ENCODE measurements around the gene RAC3. TPM values are rescaled to one million over a fixed set of nuclear protein-coding genes. Genes with fewer than 3 reads are reported as not detected.
A peak's percentile ranks its signal among the peaks of the same experiment; 100 is the strongest.

Gene RAC3
- total and polyA plus RNA-seq, 2 donors: 5.9 to 10.4 TPM

DNA sequence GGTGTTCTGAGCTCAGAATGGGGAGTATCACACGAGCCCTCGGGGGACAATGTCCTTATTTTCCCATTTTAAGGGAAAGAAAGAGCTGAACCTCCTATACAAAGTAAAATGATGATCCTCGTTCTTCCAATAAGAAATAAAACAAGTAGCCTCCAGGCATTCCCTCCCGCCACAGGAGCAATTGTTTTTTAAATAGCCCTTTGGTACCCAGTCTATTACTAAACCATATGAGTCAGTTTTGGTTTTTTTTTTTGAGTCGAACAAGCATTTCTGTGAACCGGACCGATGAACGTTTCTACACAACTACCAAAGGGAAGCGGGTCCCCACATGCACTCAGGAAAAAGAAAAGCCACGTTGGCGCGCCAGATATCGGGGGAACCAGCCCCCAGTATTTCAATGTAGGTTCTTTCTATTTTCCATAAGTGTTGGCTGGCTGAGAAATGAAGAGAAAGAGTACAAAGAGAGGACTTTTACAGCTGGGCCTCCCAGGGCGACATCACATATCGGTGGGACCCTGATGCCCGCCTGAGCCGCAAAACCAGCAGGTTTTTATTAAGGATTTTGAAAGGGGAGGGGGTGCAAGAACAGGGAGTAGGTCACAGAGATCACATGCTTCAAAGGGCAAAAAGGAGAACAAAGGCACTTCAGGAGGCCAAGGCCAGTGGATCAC lies 9.8 kb downstream of the RAC3 start:
- no peak for DNase-seq (ENCODE audit: extremely low spot score)
- H3K4me1 ChIP-seq (ENCODE audit: insufficient read depth): no peaks in the 10 kb centered on the region
- H3K4me3 ChIP-seq (ENCODE audit: low read depth, low read length): no peak overlapping the region
- WGBS: 80% methylated on average over 17 of the region's 17 CpGs
- no peaks in the 10 kb centered on the region for H3K36me3 ChIP-seq (ENCODE audit: insufficient read depth)
- no peak overlapping the region for H3K27ac ChIP-seq (ENCODE audit: low read depth)

DNA sequence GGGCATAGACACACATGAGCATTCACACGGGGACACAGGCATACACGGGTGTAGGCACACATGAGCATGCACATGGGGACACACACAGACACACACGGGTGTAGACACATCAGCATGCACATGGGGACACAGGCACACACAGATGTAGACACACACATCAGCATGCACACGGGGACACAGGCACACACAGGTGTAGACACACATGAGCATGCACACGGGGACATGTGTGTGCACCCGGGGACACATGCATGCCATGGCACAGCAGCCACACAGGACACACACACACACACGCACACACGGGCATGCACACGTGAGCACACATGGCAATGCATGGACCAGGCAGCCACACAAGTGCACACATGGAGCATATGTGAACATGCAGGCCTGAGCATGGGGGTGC lies 11.2 kb downstream of the RAC3 start:
- no peak for DNase-seq (ENCODE audit: extremely low spot score)
- Histone ChIP-seq H3K36me3 (ENCODE audit: insufficient read depth) (no peaks in the 10 kb centered on the region), H3K27ac (ENCODE audit: low read depth) (no peak overlapping the region), H3K4me3 (ENCODE audit: low read depth, low read length) (no peak overlapping the region), H3K4me1 (ENCODE audit: insufficient read depth) (no peaks in the 10 kb centered on the region)
- WGBS: 90% methylated on average over 9 of the region's 9 CpGs

DNA sequence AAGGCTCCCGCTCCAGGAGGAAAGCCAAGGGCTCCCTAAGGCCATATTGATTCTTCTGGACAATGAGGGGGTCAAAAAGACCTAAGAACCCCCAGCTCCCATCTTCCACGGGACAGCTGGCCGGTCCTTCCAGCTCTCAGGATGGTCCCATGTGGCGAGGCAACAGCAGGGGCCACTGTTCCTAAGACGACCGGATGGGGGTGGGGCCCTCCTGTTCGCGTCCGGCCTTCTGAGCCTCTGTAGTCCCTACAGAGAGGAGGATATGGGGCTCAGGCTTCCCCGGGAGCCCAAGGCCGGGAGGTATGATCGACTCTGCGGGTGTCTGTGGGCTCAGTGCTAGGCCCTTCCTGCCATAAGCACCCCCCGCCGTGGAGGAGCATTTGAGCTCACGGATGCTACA lies 12.0 kb downstream of the RAC3 start:
- WGBS: 59% methylated on average over 16 of the region's 16 CpGs
- no peaks in the 10 kb centered on the region for H3K36me3 ChIP-seq (ENCODE audit: insufficient read depth)
- H3K4me3 ChIP-seq (ENCODE audit: low read depth, low read length): no peak overlapping the region
- no peak overlapping the region for H3K27ac ChIP-seq (ENCODE audit: low read depth)
- no peak for DNase-seq (ENCODE audit: extremely low spot score)
- H3K4me1 ChIP-seq (ENCODE audit: insufficient read depth): no peaks in the 10 kb centered on the region

DNA sequence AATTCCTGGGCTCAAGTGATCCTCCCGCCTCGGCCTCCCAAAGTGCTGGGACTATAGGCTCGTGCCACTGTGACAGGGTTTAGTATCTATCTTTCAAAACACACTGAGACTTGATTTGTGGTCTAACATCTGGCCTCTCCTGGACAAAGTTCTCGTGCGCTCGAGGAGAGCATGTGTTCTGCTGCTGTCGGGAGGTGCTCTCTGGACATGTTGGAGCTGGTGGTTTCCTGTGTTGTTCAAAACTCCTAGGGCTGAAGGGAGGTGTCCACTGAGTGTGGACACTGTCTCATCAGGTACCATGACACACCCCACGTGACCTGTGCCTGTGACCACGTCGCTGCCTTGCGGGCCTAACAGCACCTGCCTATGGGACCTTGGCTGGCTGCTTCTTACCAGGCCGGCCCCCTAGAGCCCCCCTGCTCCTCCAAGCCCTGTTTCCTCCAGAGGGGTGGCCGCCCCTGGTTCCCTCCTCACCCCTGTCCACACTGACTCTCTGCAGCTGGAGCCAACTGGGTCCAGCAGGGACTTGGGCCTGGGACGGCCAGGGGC lies 14.5 kb downstream of the RAC3 start:
- H3K36me3 ChIP-seq (ENCODE audit: insufficient read depth): peaks cover 2% of the 10 kb centered on the region
- H3K4me1 ChIP-seq (ENCODE audit: insufficient read depth): no peaks in the 10 kb centered on the region
- H3K27ac ChIP-seq (ENCODE audit: low read depth): no peak overlapping the region
- no peak for DNase-seq (ENCODE audit: extremely low spot score)
- 69% methylated on average over 14 of the region's 14 CpGs for WGBS
- no peak overlapping the region for H3K4me3 ChIP-seq (ENCODE audit: low read depth, low read length)

DNA sequence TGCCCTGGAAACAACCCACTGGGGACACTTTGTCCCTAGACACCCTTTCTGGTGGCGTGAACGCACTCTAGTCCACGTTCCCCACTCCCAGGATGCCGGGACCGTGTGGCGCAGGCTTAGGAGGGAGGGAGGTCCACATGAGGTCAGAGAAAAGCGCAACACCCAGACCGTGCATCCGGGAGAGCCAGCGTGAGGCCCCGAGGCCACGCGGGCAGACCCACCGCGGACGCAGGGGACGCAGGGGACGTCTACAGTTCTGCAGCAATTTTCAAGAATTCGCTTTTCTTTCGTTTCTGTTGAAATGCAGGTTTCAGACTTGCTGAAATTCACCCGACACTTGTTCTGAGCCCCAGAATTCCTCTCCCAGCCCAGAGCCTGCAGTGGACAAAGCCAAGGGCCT lies 15.4 kb downstream of the RAC3 start:
- H3K4me3 ChIP-seq (ENCODE audit: low read depth, low read length): no peak overlapping the region
- H3K4me1 ChIP-seq (ENCODE audit: insufficient read depth): no peaks in the 10 kb centered on the region
- no peak overlapping the region for H3K27ac ChIP-seq (ENCODE audit: low read depth)
- H3K36me3 ChIP-seq (ENCODE audit: insufficient read depth): peaks cover 2% of the 10 kb centered on the region
- DNase-seq (ENCODE audit: extremely low spot score): no peak
- 90% methylated on average over 21 of the region's 21 CpGs for WGBS

DNA sequence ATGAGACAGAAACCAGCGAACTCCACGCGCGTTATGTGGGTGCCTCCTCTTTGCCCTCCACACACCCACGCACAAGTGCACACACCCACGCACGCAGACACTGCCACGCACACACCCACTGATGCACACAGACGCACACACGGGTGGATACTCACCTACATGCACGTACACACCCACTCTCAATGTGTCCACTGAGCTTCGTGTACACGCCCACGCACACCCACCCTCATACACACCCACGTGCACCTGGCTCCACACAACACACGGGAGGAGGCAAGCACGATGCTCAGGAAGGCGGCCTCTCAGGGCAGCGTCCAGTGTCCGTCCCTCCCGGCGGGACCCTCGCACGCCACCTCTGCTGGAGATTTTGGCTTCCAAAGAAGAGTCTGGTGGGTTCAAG lies 15.9 kb downstream of the RAC3 start:
- DNase-seq (ENCODE audit: extremely low spot score): no peak
- WGBS: 87% methylated on average over 24 of the region's 24 CpGs
- H3K36me3 ChIP-seq (ENCODE audit: insufficient read depth): peaks cover 2% of the 10 kb centered on the region
- no peak overlapping the region for H3K4me3 ChIP-seq (ENCODE audit: low read depth, low read length)
- no peak overlapping the region for H3K27ac ChIP-seq (ENCODE audit: low read depth)
- peaks cover 1% of the 10 kb centered on the region for H3K4me1 ChIP-seq (ENCODE audit: insufficient read depth)

DNA sequence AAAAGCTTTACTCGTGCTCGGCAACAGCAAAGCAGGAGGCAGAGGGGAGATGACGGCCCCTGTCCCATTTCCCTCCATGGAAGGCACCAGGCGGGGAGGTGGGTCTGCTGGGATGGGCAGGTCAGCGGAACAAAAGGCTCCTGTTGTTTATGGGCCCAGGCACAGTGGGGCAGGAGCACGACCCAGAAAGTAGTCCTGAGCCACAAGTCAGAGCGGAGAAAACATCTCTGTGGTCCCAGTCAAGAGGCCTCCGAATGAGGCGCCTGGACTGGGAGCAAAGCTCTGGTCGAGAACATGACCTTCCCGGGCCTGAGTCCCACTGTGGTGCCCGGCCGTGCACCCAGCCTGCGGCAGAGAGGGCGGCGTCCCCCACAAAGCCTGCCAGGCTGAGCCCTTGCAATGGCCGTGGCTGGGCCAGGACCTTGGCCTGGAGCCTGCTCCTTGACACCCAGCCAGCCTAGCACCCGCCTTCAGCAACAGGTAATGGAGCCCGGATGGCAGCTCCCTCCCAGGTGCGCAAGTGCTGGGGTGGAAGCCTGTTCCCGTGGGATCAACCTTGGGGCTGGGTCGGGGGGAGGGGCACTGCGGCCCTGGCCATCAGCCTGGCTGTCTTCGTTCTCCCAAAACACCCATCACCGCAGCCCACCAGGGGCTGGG lies 16.6 kb downstream of the RAC3 start:
- Histone ChIP-seq H3K36me3 (ENCODE audit: insufficient read depth) (peaks cover 2% of the 10 kb centered on the region), H3K4me1 (ENCODE audit: insufficient read depth) (peaks cover 2% of the 10 kb centered on the region), H3K27ac (ENCODE audit: low read depth) (no peak overlapping the region), H3K4me3 (ENCODE audit: low read depth, low read length) (no peak overlapping the region)
- 90% methylated on average over 25 of the region's 25 CpGs for WGBS
- no peak for DNase-seq (ENCODE audit: extremely low spot score)

DNA sequence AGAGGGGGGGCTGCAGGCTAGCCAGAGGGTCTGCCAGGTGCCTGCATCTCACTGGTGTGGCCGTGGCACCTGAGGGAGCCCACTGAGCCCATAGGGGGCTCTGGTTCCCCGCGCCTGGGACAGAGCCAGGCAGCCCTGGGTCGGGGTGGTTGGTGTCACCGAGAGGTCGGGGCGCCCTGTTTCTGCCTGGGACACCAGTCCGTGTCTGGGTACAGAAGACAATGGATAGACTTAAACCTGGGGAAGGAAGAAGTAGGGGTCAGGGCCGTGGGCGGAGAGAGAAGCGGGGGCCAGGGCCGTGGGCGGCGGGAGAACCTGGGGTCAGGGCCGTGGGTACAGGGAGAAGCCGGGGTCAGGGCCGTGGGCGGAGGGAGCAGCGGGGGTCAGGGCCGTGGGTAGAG lies 17.1 kb downstream of the RAC3 start:
- Histone ChIP-seq H3K4me1 (ENCODE audit: insufficient read depth) (peaks cover 2% of the 10 kb centered on the region), H3K36me3 (ENCODE audit: insufficient read depth) (peaks cover 2% of the 10 kb centered on the region)

DNA sequence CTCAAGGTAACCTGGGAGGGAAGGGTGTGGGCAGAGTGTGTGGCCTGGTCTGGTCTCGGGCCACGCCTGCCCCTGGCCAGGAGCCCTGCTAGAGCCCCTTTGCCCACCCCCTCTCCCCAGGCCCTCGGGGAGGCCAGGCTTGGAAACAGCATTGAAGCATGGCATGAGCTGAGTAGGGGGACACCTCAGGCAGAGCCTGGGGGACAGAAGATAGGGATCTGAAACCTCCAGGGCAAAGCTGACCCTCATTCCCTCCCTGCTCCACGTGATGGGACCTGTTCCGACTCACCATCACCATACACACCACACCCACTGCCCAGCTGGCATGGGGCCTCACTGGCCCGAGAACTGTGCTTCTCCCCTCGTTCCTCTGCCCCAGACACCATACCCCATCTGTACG lies 17.6 kb downstream of the RAC3 start:
- Histone ChIP-seq H3K36me3 (ENCODE audit: insufficient read depth) (peaks cover 2% of the 10 kb centered on the region), H3K4me1 (ENCODE audit: insufficient read depth) (peaks cover 2% of the 10 kb centered on the region), H3K27ac (ENCODE audit: low read depth) (no peak overlapping the region), H3K4me3 (ENCODE audit: low read depth, low read length) (no peak overlapping the region)
- 84% methylated on average over 8 of the region's 8 CpGs for WGBS
- DNase-seq (ENCODE audit: extremely low spot score): no peak

More for the DNA sequence above, 17.1 kb downstream of the RAC3 start:
- Histone ChIP-seq H3K4me3 (ENCODE audit: low read depth, low read length) (no peak overlapping the region), H3K27ac (ENCODE audit: low read depth) (no peak overlapping the region)
- 87% methylated on average over 20 of the region's 20 CpGs for WGBS
- DNase-seq (ENCODE audit: extremely low spot score): no peak

DNA sequence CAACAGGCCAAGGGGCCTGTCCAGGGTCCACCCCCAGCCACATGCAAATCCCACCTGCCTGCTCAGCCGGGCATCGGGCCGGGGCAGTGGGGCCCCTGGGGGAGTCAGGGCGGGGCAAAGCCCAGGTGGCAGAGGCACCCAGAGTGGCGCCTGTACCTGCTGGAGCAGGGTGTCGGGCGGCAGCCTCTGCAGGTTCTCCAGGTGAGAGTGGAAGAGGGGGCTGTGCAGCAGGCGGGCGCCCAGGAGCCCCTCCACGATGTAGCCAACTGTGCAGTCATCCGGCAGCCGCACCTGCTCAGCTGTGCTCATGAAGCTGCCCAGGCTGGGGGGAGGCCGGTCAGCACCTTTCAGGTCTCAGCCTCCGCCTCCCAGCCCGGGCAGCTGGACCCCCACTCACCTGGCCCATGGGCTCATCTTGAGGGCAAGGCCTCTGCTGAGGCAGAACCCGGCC lies 18.1 kb downstream of the RAC3 start:
- Histone ChIP-seq H3K27ac (ENCODE audit: low read depth) (no peak overlapping the region), H3K36me3 (ENCODE audit: insufficient read depth) (peaks cover 2% of the 10 kb centered on the region), H3K4me1 (ENCODE audit: insufficient read depth) (peaks cover 2% of the 10 kb centered on the region), H3K4me3 (ENCODE audit: low read depth, low read length) (no peak overlapping the region)
- WGBS: 93% methylated on average over 16 of the region's 16 CpGs
- no peak for DNase-seq (ENCODE audit: extremely low spot score)

DNA sequence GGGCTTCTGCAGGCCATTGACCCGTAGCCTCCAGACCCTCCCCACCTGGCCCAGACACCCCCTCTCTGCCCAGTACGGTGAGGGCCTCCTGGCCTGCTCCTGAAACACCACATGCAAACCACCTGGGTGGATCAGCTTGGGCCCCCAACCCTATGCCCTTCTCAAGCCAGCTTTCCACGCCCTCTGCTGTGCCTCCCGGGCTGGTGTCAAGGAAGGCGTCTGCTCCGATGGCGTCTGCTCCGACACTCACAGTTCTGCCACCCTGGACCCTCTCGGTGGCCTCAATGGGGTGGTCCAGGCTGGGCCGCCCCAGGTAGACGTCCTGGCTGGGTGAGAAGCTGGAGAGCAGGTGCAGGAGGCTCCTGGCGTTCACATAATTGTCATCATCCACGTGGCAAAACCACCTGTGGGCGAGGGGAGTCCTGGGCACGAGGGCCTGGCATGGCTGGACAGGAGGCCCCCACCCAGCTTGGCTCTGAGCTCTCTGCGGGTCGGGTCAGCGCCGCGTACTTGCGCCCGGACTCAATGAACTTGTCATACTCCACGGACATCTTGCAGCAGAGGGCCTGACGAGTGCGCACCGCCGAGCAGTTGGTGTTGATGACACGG lies 18.8 kb downstream of the RAC3 start:
- H3K4me1 ChIP-seq (ENCODE audit: insufficient read depth): peaks cover 2% of the 10 kb centered on the region
- no peak overlapping the region for H3K27ac ChIP-seq (ENCODE audit: low read depth)
- H3K36me3 ChIP-seq (ENCODE audit: insufficient read depth): peaks cover 2% of the 10 kb centered on the region
- 87% methylated on average over 28 of the region's 28 CpGs for WGBS
- H3K4me3 ChIP-seq (ENCODE audit: low read depth, low read length): peak overlapping the region; percentile 96
- DNase-seq (ENCODE audit: extremely low spot score): no peak

DNA sequence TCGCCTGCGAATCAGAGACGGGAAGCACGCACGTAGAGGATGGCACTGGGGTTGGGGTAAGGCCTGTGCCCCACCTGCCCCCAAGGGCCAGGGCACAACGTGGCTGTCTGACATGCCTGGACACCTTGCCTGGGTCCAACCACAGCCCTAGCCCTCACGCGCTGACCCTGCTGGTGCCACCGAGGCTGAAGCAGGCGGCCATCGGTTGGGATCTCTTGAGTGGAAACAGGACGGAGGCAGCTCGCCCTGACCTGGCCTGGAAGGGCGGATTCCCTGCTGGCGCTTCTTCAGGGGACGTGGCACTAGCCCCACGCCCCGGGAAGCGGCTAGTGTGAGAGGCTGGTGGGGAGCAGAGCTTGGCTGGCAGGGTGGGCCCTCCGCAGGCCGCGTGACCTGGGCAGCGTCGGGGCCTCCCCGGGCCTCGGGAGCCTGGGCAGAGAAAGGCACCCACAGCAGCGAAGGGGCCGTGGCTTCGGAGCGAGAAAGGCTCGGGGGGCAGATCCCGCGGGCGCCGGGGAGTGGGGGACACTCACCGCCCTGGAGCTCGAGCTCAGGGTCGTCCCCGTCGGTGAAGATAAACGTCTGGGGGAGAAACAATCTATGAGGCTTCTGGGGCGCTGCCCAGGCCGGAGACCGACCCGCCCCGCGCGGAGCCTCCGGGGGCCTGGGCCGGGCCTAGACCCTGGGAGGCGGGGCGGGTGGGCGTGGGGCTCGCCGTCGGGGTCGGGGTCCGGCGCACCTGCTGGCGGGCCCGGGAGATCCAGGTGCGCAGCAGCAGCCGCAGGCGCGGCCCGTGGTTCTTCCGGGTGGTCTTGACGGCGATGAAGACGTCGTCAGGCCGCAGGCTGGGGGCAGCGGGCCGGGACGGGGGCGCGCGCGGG lies 19.5 kb downstream of the RAC3 start:
- DNase-seq (ENCODE audit: extremely low spot score): no peak
- Histone ChIP-seq H3K4me1 (ENCODE audit: insufficient read depth) (peaks cover 2% of the 10 kb centered on the region), H3K36me3 (ENCODE audit: insufficient read depth) (peaks cover 2% of the 10 kb centered on the region), H3K27ac (ENCODE audit: low read depth) (no peak overlapping the region), H3K4me3 (ENCODE audit: low read depth, low read length) (peak overlapping the region; percentile 96)
- 12% methylated on average over 79 of the region's 79 CpGs for WGBS

Data from urinary bladder (tissue), 4 donors.